Motor neuron (in vitro differentiated cells): ENCODE results near the gene GTF2IRD1. TPM values are rescaled to one million over a fixed set of nuclear protein-coding genes. Genes with fewer than 3 reads are reported as not detected.

Source experiments
- ATAC-seq, 8 experiments: fragments of 200-7000 bp; cut with Tn5 transposase; replicated peaks in 6 of 8; 2 replicates each; pipeline ENCODE4 v1.8.0; 2021; ENCODE audit warnings: mild to moderate bottlenecking in 8 of 8, moderate library complexity in 8 of 8
- H3K27ac ChIP-seq, 2 donors: fragments of 250-450 bp; sonication (Bioruptor Pico); 2 replicates each; pipeline ENCODE4 v1.9.0; 2021; ENCODE audit warnings: antibody characterized with exemption in 2 of 2, mild to moderate bottlenecking in 2 of 2, moderate library complexity in 1 of 2
- H3K4me1 ChIP-seq, 2 donors: fragments of 250-450 bp; sonication (Bioruptor Pico); replicated peaks in 1 of 2; 2 replicates each; pipeline ENCODE4 v1.6.1; 2021; ENCODE audit warnings: antibody characterized with exemption in 2 of 2, mild to moderate bottlenecking in 2 of 2, moderate library complexity in 1 of 2
- H3K4me3 ChIP-seq, 5 donors: fragments of 250-450 bp; sonication (Bioruptor Pico); 2 replicates each; pipeline ENCODE4 v1.9.0; 2021; ENCODE audit warnings: antibody characterized with exemption in 5 of 5, mild to moderate bottlenecking in 5 of 5, moderate library complexity in 4 of 5
- WGBS, 10 experiments: fragments of 450-650 bp; shearing (Covaris generic); methylation state at CpG; one replicate each; pipeline ENCODE4 v1.0.0; 2022; 5-methylcytosine and 5-hydroxymethylcytosine counted together
- in situ Hi-C, 9 experiments: fragments of 400-800 bp; cut with MboI; loops; one replicate each; pipeline ENCODE4 v1.15.0; 2021; ENCODE audit warnings: low sequenced_read_pairs in 9 of 9, low pct_unique_long_range_greater_than_20kb in 2 of 9; ENCODE audit not compliant: unreplicated experiment in 9 of 9
- total RNA-seq, 8 experiments: library from RNA; unstranded; fragments of 300-600 nt; gene quantifications; 2 replicates each; pipeline versions ENCODE4 v1.2.3 to v1.2.4, GENCODE V29; 2022

Gene GTF2IRD1
- total RNA-seq, 8 experiments from 2014 or later: 6.7 to 35.0 (median 24.3) TPM

DNA sequence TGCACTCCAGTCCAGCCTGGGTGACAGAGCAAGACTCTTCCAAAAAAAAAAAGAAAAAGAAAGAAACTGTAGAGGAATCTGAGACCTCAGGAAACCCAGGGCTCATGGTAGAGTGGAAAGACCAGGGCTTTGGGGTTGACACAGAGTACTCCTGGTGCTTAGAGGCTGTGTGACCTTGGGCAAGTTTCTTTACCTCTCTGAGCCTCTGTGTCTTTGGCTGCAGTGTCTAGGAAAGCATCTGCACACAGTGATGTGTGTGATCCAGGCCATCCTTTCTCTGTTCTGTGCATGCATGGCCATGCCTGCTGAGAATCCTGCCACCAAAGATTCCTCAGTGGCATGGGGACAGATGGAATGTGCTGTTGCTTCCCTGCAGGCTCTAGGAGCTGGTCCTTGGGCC, 132.1 kb downstream of the GTF2IRD1 start:
- ATAC-seq: no peak
- in situ Hi-C loops: no loop called here
- Histone ChIP-seq H3K4me3 (no peak overlapping the region), H3K27ac (no peak overlapping the region), H3K4me1 (peaks cover 11 to 13% of the 10 kb centered on the region in 2 donors)

DNA sequence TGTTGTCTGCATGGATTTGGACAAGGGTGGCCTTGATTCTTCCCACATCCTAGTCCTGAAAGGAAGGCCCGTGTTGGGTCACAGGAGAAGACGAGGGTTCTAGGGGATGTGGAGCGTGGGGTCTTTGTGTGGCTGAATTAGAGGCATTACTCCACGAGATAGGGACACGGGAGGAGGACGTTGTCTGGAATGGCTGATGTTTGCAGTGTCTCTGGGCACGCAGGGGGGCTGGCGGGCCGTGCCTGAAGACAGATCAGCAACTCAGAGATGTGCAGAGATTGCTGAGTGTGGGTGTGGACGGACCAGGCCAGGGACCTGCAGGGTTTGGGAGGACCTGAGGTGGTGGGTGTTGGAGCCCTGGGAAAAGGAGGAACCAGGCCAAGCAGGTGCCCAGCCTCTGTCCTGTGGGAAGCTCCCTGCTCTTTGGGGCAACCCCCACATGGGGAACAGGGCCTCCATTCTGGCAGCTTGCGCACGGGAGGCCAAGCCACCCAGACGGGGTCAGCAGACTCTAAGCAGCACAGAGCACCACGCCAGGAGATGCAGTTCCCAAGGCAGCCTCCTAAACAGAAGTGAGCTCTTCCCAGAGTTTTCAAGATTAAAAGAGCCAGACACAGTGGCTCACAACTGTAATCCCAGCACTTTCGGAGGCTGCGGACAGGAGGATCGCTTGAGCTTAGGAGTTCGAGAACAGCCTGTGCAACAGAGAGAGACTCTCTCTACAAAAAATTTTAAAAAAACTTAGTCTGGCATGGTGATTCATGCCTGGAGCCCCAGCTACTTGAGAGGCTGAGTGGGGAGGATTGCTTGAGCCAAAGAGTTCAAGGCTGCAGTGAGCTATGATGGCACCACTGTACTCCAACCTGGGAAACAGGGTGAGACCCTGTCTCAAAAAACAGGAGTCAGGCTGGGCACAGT, 132.8 kb downstream of the GTF2IRD1 start:
- in situ Hi-C loops: no loop called here
- 76 to 100% (median 97%) methylated on average over 1 to 7 of the region's 18 CpGs; no CpG with 5 or more reads in 6 of the 10 experiments for WGBS, 10 experiments
- peaks cover 11 to 13% of the 10 kb centered on the region in 2 donors for H3K4me1 ChIP-seq
- H3K27ac ChIP-seq: peak overlapping the region in 1 of 2 donors; percentile 75
- no peak overlapping the region for H3K4me3 ChIP-seq
- no peak for ATAC-seq

DNA sequence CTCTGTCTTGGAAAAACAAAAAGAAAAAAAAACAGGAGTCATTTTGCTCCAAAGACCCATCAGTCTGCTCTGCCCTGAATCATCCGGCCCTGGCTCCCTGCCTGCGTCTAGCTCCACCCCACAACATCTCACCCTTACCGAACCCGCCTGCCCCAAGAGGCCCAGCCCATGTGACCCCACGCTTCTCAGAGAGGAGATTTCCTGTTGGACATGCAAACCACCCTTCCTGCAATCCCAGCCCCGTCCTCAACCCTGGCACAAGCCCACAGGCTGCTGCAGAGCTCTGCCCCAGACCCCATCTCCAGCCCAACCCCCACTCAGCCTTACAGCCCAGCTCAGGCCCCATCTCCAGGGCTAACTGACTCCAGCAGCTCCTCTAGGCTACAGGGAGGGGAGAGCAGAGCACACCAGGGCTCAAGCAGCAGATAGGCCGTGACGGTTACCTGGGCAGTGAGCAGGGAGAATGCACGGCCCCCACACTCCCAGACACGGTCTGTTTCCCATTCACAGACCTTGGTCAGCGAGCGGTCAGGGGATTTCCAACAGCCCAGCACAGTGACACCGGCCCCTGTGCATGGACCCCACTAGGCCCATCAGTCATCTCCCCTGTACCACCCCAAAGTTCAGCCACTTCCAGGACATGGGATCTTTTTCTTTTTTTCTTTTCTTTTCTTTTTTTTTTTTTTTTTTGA, 133.9 kb downstream of the GTF2IRD1 start:
- 0 to 60% (median 45%) methylated on average over 1 to 9 of the region's 13 CpGs; no CpG with 5 or more reads in 6 of the 10 experiments for WGBS, 10 experiments
- peaks cover 11 to 13% of the 10 kb centered on the region in 2 donors for H3K4me1 ChIP-seq
- ATAC-seq: peak; percentile 94 to 100 (median 96)
- H3K27ac ChIP-seq: peak overlapping the region; percentile 54 to 75
- H3K4me3 ChIP-seq: no peak overlapping the region
- in situ Hi-C loops: no loop called here

DNA sequence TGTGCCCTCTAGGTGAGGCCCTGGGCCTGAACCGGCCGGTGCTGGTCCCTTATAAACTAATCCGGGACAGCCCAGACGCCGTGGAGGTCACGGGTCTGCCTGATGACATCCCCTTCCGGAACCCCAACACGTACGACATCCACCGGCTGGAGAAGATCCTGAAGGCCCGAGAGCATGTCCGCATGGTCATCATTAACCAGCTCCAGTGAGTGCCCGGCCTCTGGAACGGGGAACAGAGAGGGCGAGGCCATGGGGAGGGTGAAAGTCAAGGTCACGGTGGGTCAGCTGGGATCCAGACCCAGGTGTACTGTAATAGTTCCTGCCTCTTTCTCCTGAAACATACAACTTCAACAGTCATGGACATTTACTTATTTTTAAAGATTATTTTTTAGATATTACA, 137.1 kb downstream of the GTF2IRD1 start:
- Histone ChIP-seq H3K27ac (no peak overlapping the region), H3K4me1 (peaks cover 11 to 13% of the 10 kb centered on the region in 2 donors), H3K4me3 (no peak overlapping the region)
- WGBS, 10 experiments: 71 to 100% (median 93%) methylated on average over 1 to 13 of the region's 16 CpGs; no CpG with 5 or more reads in 4 of the 10 experiments
- ATAC-seq: no peak
- in situ Hi-C loops: no loop called here

DNA sequence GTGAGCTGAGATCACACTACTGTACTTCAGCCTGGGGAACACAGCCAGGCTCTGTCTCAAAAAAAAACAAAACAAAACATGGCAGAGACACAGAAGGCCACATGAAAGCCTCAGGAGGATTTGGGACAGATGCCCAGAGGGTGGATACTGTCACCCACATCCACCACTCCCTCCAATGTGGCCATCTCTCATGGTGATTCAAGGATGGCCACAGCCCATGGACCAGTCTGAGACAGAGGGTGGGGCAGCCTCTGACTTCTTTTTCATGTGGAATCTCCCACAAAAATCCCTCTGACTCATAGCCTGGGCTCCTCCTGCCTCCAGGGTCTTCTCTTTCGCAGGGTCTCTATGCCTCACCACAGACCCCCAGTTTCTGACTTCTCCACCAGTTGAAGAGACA, 144.9 kb downstream of the GTF2IRD1 start:
- in situ Hi-C loops: no loop called here
- WGBS, 10 experiments: 0 to 100% (median 100%) methylated on average over 1 of the region's 1 CpG; no CpG with 5 or more reads in 7 of the 10 experiments
- H3K27ac ChIP-seq: no peak overlapping the region
- no peaks in the 10 kb centered on the region for H3K4me1 ChIP-seq
- peak in 2 of 8 experiments; percentile 93 to 98 for ATAC-seq
- H3K4me3 ChIP-seq: no peak overlapping the region

DNA sequence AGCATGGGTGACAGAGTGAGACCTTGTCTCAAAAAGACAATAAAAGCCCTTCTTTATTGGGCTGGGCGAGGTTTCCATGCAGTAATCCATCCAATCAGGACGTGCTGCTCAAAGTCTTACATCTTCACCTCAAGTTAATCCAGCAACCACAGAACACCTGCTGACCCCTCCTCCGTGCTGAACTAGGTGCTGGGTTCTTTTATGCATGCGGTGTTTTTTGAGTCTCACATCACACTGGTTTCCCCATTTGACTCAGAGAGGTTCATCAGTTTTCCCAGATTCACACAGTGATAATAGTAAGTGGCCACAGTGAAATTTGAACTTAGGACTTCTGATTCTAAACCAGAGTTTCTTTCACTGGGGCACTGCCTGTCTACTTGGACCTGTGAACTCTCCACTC, 145.5 kb downstream of the GTF2IRD1 start:
- no peak for ATAC-seq
- H3K27ac ChIP-seq: no peak overlapping the region
- 77 to 100% (median 100%) methylated on average over 1 to 4 of the region's 4 CpGs; no CpG with 5 or more reads in 3 of the 10 experiments for WGBS, 10 experiments
- no peaks in the 10 kb centered on the region for H3K4me1 ChIP-seq
- in situ Hi-C loops: no loop called here
- H3K4me3 ChIP-seq: no peak overlapping the region

DNA sequence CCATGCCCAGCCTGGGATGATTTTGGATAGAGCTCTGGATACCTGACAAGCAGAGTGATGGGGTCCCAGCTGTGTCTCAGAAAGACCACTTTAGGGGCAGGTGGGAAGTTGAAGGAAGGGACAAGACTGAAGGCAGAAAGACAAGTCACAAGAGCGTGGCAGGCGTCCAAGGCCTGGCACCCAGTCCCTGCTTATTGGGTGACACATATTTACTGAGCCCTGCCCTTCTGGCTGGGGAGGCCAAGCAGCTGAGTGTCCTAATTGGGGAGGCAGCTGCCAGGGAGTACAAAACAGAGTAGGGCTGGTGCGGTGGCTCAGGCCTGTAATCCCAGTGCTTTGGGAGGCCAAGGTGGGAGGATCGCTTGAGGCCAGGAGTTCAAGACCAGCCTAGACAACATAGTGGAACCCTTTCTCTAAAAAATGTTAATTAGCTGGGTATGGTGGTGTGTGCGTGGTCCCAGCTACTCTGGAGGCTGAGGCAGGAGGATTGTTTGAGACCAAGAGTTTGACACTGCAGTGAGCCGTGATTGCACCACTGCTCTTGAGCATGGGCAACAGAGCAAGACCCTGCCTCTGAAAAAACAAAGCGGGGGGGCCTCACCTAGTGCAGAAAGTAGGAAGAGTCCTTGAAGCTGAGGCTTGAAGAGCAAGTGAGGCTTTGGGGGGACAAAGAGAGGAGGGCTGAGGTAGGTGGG, 150.8 kb downstream of the GTF2IRD1 start:
- H3K27ac ChIP-seq: no peak overlapping the region
- ATAC-seq: no peak
- in situ Hi-C loops: loop anchor here in 1 of 9 experiments (25.0 kb wide), 1 partner anchor 92 kb away; no protein-coding TSS in a partner anchor
- H3K4me3 ChIP-seq: no peak overlapping the region
- WGBS, 10 experiments: 33 to 100% (median 95%) methylated on average over 1 to 7 of the region's 7 CpGs; no CpG with 5 or more reads in 1 of the 10 experiments
- H3K4me1 ChIP-seq: no peaks in the 10 kb centered on the region

DNA sequence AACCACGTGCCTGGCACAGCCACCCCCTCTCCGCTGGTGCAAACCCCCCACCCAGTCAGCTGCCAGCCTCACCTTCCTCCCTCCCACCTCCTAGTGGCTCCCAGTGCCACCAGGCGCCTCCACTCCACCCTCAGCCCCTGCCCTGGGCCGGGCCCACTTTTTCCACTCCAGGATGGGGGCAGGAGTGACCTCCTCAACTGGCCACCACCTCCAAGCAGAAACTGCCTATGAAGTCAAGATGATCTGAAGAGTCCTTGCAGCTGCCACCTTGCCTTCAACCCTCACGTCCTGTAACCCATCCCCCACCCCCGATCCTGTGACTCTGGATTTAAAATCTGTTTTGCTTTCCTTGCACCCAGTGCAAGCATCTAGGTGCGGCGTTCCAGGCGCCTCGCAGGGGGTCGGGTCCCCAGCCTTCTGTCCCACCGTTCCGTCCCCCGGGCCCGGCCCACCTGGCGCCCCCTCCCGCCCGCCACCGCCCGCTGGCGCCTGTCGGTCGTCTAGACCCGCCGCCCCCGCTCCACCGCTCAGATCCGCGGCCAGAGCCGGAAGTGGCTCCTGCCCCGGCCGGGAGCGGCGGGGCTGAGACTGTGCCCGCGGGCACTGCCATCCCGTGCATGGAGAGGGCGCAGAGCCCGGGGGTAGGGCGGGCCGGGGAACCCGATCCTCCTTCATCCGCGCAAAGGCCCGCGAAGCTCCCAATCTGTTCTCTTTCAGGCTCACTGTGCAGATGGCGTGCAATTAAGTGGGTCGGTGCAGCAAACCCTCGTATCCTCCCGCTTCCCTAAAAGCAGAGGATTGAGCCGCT, 152.6 kb downstream of the GTF2IRD1 start:
- in situ Hi-C loops: loop anchor here in 1 of 9 experiments (25.0 kb wide), 1 partner anchor 94 kb away; no protein-coding TSS in a partner anchor
- no peak overlapping the region for H3K27ac ChIP-seq
- no peaks in the 10 kb centered on the region for H3K4me1 ChIP-seq
- peak in 6 of 8 experiments; percentile 17 to 84 (median 48) for ATAC-seq
- no peak overlapping the region for H3K4me3 ChIP-seq
- WGBS, 10 experiments: no CpG with 5 or more reads among the region's 51 CpGs

DNA sequence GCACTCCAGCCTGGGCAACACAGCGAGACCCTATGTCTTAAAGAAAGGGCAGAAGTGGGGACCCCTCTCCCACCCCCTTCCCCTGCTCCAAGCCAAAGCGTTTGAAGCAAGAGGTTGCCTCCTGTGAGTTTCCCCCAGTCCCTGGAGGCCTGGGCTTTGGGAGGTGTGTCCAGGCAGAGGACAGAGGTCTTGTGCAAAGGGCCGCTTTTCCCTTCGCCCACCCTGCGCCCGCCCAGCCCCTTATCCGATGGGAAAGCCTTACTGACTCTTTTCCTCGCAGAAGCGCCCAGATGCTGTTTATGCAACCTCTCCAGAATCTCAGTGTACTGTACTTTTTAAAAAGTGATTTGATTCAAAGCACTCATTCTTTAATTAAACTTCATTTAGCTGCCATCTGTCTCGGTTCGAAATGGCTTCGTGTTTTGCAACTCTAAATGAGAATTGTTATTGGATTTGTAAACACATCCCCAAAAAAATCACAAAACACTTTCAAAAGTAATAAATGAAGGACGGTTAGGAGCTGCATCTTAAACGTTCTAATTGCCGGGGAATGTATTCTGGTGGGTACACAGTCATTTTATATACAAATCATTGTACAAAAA, 153.3 kb downstream of the GTF2IRD1 start:
- 38 to 100% (median 86%) methylated on average over 1 to 7 of the region's 15 CpGs; no CpG with 5 or more reads in 1 of the 10 experiments for WGBS, 10 experiments

DNA sequence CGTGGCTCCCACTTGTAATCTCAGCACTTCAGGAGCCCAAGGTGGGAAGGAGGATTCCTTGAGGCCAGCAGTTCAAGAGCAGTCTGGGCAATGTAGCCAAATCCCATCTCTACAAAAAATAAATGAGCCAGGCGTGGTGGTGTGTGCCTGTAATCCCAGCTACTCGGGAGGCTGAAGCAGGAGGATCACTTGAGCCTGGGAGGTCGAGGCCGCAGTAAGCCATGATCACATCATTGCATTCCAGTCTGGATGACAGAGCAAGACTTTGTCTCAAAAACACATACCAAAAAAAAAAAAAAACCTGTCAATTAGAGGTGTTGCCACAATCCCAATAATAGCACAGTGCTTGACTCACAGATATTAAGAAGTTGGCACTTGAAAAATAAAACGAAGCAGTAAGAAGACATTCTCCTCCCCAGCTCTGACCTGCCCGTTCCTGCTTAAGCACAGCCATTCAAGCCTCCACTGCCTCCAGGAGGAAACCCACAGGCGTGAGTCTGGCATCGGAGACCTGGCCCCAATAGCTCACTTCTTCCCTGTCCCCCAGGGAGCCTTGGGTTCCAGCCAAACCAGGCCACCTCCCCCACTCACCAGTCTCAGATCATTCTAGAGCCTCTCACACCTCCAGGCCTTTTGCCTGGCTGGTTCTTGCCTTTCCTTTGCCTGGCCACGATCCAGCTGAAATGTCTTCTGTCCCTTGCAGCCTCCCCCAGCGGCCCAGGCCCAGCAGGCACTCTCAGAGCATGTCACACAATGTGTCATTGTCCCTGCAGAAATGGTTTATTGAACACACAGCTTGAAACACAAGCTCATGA, 158.5 kb downstream of the GTF2IRD1 start:
- peak in 5 of 8 experiments; percentile 71 to 82 (median 78) for ATAC-seq
- Histone ChIP-seq H3K27ac (peak overlapping the region in 1 of 2 donors; percentile 24), H3K4me3 (no peak overlapping the region), H3K4me1 (peaks cover 0 to 9% of the 10 kb centered on the region in 2 donors)
- in situ Hi-C loops: loop anchor here in 1 of 9 experiments (25.0 kb wide), 1 partner anchor 100 kb away; no protein-coding TSS in a partner anchor
- WGBS, 10 experiments: 0 to 81% (median 62%) methylated on average over 1 to 5 of the region's 11 CpGs; no CpG with 5 or more reads in 3 of the 10 experiments

More for the DNA sequence above, 153.3 kb downstream of the GTF2IRD1 start:
- no peak for ATAC-seq
- no peak overlapping the region for H3K27ac ChIP-seq
- in situ Hi-C loops: loop anchor here in 1 of 9 experiments (25.0 kb wide), 1 partner anchor 95 kb away; no protein-coding TSS in a partner anchor
- no peaks in the 10 kb centered on the region for H3K4me1 ChIP-seq
- H3K4me3 ChIP-seq: no peak overlapping the region
